Stomach smooth muscle (tissue), 2 donors: ENCODE measurements around the gene GRIA2.

Source experiments
- H3K27ac ChIP-seq: one replicate; pipeline ENCODE4 v1.7.0; 2013; ENCODE audit warnings: mild to moderate bottlenecking, low read length, inconsistent platforms
- H3K27me3 ChIP-seq, 2 donors: one replicate each; pipeline ENCODE4 v1.7.0; 2013; ENCODE audit warnings: low read length in 2 of 2; ENCODE audit not compliant: insufficient read depth in 2 of 2, control insufficient read depth in 1 of 2
- H3K36me3 ChIP-seq, 2 donors: one replicate each; pipeline ENCODE4 v1.7.0; 2013; ENCODE audit warnings: low read length in 2 of 2; ENCODE audit not compliant: control insufficient read depth in 2 of 2, insufficient read depth in 2 of 2
- H3K4me1 ChIP-seq: one replicate; pipeline ENCODE4 v1.7.0; 2013; ENCODE audit warnings: low read length; ENCODE audit not compliant: control insufficient read depth, insufficient read depth
- H3K4me3 ChIP-seq, 2 donors: one replicate each; pipeline ENCODE4 v1.7.0; 2013; ENCODE audit warnings: low read length in 2 of 2
- H3K9ac ChIP-seq, 2 donors: one replicate each; pipeline ENCODE4 v1.7.0; 2013; ENCODE audit warnings: low read length in 2 of 2, mild to moderate bottlenecking in 1 of 2
- H3K9me3 ChIP-seq, 2 donors: one replicate each; pipeline ENCODE4 v1.7.0; 2013; ENCODE audit warnings: low read length in 2 of 2; ENCODE audit not compliant: control insufficient read depth in 2 of 2
- donor health status: healthy.
- donor health status: Pancreatic carcinoma.

GRIA2 gene

GRCh38 chr4:157363360-157363759 is 142.8 kb downstream of the GRIA2 start:
- Histone ChIP-seq H3K27me3 (no peaks in the 10 kb centered on the region), H3K36me3 (no peaks in the 10 kb centered on the region), H3K27ac (no peak overlapping the region), H3K4me3 (no peak overlapping the region), H3K4me1 (no peaks in the 10 kb centered on the region), H3K9me3 (no peaks in the 10 kb centered on the region), H3K9ac (no peak overlapping the region)

- Histone ChIP-seq H3K27me3 (no peaks in the 10 kb centered on the region), H3K36me3 (no peaks in the 10 kb centered on the region), H3K27ac (no peak overlapping the region), H3K9me3 (no peaks in the 10 kb centered on the region), H3K4me3 (no peak overlapping the region), H3K9ac (no peak overlapping the region), H3K4me1 (no peaks in the 10 kb centered on the region)
Observed at GRCh38 chr4:157372154-157372553, 151.6 kb downstream of the GRIA2 start.

GRCh38 chr4:157372567-157372966 is 152.0 kb downstream of the GRIA2 start:
- no peak overlapping the region for H3K27ac ChIP-seq
- no peaks in the 10 kb centered on the region for H3K36me3 ChIP-seq
- H3K9ac ChIP-seq: no peak overlapping the region
- H3K27me3 ChIP-seq: no peaks in the 10 kb centered on the region
- H3K4me1 ChIP-seq: no peaks in the 10 kb centered on the region
- H3K4me3 ChIP-seq: no peak overlapping the region
- no peaks in the 10 kb centered on the region for H3K9me3 ChIP-seq

GRCh38 chr4:157389741-157390140 is 169.2 kb downstream of the GRIA2 start:
- no peaks in the 10 kb centered on the region for H3K4me1 ChIP-seq
- H3K27ac ChIP-seq: no peak overlapping the region
- H3K36me3 ChIP-seq: no peaks in the 10 kb centered on the region
- no peak overlapping the region for H3K4me3 ChIP-seq
- H3K9me3 ChIP-seq: no peaks in the 10 kb centered on the region
- no peak overlapping the region for H3K9ac ChIP-seq
- no peaks in the 10 kb centered on the region for H3K27me3 ChIP-seq

- H3K4me3 ChIP-seq: no peak overlapping the region
Observed at GRCh38 chr4:157405070-157405469, 184.5 kb downstream of the GRIA2 start.

More at GRCh38 chr4:157405070-157405469, 184.5 kb downstream of the GRIA2 start:
- Histone ChIP-seq H3K9ac (no peak overlapping the region), H3K4me1 (no peaks in the 10 kb centered on the region), H3K36me3 (no peaks in the 10 kb centered on the region), H3K9me3 (no peaks in the 10 kb centered on the region), H3K27ac (no peak overlapping the region), H3K27me3 (no peaks in the 10 kb centered on the region)
